Amygdala (tissue), 56 donors: Measurements from ENCODE around the gene TMBIM1.

Source experiments
- DNase-seq, 56 donors: peaks; one replicate each; lab custom pipeline; 2025; lab: John Stamatoyannopoulos, UW

The TMBIM1 gene

GRCh38 chr2:218294430-218295022, 2.2 kb upstream of the TMBIM1 start:
- DNase-seq, result no peak

GRCh38 chr2:218293715-218294429, 1.6 kb upstream of the TMBIM1 start:
- no peak for DNase-seq

- peak in 6 of 56 donors; percentile 32 to 58 (median 46) for DNase-seq
These were observed 820 bp downstream of the TMBIM1 start for GRCh38 chr2:218291318-218292047.

- DNase-seq, result no peak
These were observed 1.7 kb downstream of the TMBIM1 start for GRCh38 chr2:218290316-218291261.

- peak in 5 of 56 donors; percentile 20 to 56 (median 36) for DNase-seq
These were observed 2.5 kb downstream of the TMBIM1 start for GRCh38 chr2:218289639-218290315.

- peak in 53 of 56 donors; percentile 52 to 93 (median 79) for DNase-seq
These were observed 5.5 kb downstream of the TMBIM1 start for GRCh38 chr2:218286570-218287459.

GRCh38 chr2:218285604-218286003, 6.7 kb downstream of the TMBIM1 start:
- DNase-seq, result peak in 39 of 56 donors; percentile 17 to 76 (median 40)

- peak in 1 of 56 donors; percentile 29 for DNase-seq
These were observed 8.0 kb downstream of the TMBIM1 start for GRCh38 chr2:218284106-218284811.

GRCh38 chr2:218282173-218282991, 9.9 kb downstream of the TMBIM1 start:
- peak in 41 of 56 donors; percentile 23 to 73 (median 50) for DNase-seq

GRCh38 chr2:218281449-218281848, 10.9 kb downstream of the TMBIM1 start:
- DNase-seq, result no peak

- DNase-seq, result no peak
These were observed 11.9 kb downstream of the TMBIM1 start for GRCh38 chr2:218280260-218280870.

- DNase-seq, result no peak
These were observed 13.6 kb downstream of the TMBIM1 start for GRCh38 chr2:218278531-218279360.

- no peak for DNase-seq
These were observed 14.4 kb downstream of the TMBIM1 start for GRCh38 chr2:218277921-218278320.

- no peak for DNase-seq
These were observed 15.1 kb downstream of the TMBIM1 start for GRCh38 chr2:218276986-218277755.
